ENCODE results near the gene CHD1L.

- TF ChIP-seq REST (IDR thresholded peaks at IDR 0.05; ENCODE audit: insufficient read depth in 1 of 2, low read depth in 2 of 2, low read length in 2 of 2) = no peak
- no peak for TF ChIP-seq POLR2AphosphoS5 (IDR thresholded peaks at IDR 0.05; ENCODE audit: low read depth, low read length)
- no peak for TF ChIP-seq TAF1 (IDR thresholded peaks at IDR 0.05; ENCODE audit: borderline replicate concordance, insufficient read depth, low read length)
- no peak for TF ChIP-seq SIN3A (IDR thresholded peaks at IDR 0.05; ENCODE audit: borderline replicate concordance, insufficient read depth, low read length)
- no peak for TF ChIP-seq FOXP2 (optimal IDR thresholded peaks at IDR 0.05; ENCODE audit: borderline replicate concordance, extremely low read depth, extremely low read length, insufficient read depth)
Observed at GRCh38 chr1:147260956-147261355, 18.5 kb downstream of the CHD1L start.
